GM21360 (cell line): ENCODE results near the gene PHF21B.
"Not testable (repeated sequence)": the region's sequence is repeated elsewhere in the genome, so short reads cannot be mapped to it uniquely, and the experiment has no call there.

Experiments used
- ATAC-seq: cut with Tn5 transposase; IDR thresholded peaks from one replicate; pipeline ENCODE4 v1.9.1; 2021; ENCODE audit warnings: mild to moderate bottlenecking, moderate library complexity; ENCODE audit not compliant: unreplicated experiment

Gene PHF21B

DNA sequence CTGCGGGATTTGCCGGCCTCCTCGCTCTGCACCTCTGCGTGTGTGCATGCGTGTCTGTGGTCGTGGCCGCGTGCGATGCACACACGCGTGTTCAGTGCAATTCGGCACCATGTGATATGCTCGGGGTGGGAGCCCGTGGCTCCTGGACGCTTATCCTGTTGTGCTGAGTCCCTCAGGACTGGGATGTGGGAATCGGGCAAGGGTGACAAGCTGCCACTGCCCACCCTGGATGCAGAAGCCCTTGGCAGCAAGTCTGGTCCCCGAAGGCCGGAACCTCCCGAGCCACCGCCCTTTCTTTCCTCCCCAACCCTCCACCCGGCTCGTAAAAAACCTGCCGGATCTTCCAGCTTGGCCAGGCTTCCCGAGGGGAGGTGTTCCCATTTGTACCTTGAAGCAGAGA is 128.2 kb downstream of the PHF21B start:
- no peak for ATAC-seq

DNA sequence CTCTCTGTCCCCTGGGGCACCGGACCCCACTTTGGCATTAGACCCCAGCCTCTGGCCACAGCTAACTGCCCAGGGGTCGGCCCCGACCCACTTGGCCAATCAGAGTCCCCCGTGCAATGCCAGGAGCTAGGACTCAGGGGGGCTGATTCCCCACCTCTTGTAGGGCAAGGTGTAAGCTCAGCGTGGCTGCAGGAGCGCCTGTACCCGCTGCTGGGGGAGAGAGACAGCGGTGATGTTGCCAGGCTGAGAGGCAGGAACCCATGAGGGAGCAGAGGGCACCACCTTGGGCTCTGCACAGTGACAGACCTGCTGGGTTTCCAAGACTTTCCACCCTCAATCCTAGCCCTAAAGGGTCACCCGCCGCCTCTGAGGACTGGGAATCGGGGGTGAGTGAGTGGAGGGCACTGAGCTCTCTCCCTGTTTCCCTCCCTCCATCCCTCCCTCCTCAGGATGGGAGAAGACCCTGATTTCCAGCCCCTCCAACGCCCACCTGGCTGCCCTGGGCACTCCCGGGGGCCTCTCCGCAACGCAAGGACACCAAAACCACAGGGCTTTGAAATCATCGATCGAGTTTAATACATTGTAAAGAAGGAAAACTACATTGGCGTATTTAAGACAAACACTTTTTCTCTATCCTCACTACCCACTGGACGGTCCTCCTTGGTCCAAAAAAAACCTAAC is 129.1 kb downstream of the PHF21B start:
- no peak for ATAC-seq

DNA sequence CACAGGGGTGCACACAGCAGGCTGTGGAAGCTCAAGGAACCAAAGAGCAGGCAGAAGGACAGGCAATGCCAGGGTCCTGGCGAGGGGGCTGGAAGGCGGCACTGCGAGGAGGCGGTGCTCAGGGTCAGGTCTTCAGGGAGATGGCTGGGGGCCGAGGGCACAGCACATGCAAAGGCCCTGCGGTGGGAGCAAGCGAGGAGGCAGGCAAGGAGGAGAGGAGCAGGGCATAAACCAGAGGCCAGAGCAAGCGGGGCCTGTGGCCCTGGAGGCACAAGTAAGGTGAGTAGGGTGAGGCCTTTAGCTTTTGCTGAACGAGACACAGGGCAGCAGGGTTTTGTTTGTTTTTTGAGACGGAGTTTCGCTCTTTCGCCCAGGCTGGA is 130.5 kb downstream of the PHF21B start:
- ATAC-seq = no peak

DNA sequence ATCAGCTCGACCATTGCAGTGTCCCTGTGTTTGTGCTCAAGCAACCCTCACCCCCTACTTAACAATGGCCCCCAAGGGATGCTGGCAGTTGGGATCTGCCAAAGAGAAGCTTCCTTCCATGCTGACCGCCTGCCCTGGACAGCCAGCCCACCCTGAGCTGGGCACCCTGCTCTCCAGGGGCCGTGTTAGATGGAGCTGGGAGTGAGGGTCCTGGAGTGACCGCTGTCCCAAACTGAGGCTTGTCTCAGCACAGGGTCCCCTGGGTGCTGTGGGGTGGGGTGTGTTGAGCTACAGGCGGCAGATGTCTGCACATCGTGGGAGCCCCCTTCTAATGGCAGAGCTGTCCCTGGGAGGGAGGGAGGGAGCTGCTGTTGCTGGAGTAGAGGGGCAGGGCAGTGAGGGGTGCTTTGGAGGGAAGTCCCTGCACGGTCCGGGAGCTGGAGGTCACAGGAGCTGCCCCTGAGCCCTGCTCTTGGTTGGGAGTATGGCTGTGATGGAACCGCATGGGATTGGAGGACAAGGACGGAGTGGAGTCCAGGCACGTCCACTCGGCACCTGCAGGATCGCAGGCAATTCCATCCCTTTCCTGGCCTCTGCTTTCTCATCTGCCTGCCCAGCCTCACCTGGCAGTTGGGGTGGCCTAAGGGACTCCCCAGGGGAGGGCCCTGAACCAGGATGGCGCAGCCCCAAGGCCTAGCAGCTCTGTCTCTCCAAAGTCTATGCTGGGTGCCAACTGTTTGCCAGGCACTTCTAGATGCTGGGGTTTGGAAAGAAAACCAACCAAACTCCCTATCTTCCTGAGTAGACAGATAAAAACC is 131.1 kb downstream of the PHF21B start:
- ATAC-seq = no peak

DNA sequence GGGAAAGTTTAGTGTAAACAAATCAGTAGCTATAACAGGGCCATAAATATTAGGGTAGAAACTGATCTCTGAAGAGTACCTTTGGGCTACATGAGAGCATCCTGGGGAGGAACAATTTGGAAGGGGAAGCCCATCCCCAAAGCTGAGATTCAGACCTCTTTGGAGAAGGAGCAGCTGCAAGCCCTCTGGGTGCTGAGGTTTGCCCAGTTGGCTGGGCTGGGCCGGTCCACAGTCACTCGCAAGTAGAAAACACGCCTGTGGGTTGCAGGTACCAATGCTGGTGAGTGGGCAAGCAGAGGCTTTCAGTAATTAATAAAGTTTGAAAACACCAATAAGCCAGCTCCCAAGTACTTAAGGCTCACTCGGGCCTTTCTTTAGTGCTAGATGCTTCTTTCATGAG is 132.9 kb downstream of the PHF21B start:
- no peak for ATAC-seq

DNA sequence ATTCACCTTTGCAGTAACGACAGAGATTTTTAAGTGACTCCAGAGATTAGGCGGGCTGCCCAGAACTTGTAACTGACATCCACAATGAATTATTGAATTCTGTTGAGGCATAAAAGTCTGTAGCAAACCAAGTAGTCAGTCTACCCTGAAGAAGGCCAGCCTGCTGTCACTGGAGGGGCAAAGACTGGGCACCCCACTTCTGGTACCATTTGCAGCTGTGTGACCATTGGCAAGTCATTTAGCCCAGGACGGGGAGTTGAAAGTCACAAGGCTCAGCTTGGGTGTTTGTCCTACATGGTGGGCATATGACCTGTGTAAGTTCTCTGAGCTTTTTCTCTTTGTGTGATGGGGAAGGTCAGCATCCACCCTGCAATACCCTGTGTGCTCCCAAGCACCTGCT is 138.0 kb downstream of the PHF21B start:
- no peak for ATAC-seq

DNA sequence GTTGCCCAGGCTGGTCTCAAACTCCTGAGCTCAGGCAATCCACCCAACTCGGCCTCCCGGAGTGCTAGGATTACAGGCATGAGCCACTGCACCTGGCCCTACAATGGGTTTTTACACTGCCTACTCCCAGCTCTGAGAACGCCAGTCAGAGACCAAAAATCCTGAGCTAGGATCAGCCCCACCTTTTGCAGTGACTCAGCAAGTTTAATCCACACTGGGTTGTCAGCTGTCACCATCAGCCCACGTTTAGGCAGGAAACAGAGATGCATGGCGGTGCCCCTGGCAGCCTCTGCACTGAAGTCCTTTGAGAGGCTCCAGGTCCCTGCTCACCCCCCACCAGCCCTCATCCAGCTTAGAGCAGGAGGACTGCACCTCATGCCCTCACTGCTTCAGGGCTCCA is 139.8 kb downstream of the PHF21B start:
- ATAC-seq = no peak

DNA sequence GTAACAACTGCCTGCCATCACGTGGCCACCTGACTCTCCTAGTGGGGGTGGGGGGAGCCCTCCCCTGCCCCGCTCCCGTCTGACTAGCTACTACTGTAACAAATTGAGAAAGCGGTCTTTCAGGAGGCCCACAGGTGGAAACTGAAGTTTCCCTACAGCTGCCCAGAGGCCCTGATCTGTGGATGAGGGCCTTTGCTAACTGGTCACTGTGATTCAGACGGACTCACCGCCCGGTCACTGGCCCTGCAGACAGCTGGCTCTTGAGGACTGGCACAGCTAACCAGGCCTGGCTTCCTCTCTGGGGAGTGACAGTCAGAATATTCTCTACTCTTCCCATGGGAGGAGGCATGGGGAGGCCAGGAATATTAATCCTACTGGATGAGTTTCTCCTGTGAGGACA is 140.6 kb downstream of the PHF21B start:
- no peak for ATAC-seq

DNA sequence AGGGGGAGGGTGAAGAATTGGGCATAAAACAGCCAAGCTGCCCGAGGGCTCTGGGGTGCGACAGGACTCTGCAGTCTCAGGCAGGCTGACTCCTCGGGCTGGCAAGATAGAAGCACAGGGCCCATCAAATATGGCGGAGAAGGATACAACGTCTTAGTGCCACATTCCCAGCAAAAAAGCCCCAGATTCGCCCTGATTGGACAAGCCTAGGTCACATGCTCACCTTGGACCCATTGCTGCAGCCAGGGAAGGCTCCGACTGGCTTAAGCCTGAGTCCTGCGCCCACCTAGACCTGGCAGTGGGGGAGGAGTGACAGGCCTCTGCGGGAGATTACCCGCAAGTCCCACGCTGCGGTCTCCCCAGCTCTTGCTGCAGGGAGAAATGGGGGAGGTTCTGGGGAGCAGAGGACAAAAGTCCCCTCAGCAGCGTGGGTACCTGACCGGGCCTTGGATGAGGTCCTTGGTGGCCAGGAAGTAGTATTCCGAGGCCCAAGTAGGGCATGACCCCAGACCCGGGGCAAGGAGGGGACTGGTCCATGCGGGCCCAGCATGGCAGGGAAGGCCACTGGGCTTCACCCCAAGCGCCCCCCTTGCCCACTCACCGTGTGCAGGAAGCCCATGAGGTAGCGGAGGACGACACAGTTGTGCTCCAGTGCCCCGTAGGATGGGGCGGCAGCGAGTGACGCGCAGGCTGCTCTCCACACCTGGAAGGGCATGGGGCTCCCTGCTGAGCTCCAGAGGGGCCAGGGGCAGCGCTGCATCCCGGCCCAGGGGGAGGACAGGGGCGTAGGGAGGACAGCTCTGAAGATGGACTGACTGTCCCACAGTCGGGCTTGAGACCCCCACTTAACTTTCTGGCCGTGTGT is 144.4 kb downstream of the PHF21B start:
- ATAC-seq = no peak

DNA sequence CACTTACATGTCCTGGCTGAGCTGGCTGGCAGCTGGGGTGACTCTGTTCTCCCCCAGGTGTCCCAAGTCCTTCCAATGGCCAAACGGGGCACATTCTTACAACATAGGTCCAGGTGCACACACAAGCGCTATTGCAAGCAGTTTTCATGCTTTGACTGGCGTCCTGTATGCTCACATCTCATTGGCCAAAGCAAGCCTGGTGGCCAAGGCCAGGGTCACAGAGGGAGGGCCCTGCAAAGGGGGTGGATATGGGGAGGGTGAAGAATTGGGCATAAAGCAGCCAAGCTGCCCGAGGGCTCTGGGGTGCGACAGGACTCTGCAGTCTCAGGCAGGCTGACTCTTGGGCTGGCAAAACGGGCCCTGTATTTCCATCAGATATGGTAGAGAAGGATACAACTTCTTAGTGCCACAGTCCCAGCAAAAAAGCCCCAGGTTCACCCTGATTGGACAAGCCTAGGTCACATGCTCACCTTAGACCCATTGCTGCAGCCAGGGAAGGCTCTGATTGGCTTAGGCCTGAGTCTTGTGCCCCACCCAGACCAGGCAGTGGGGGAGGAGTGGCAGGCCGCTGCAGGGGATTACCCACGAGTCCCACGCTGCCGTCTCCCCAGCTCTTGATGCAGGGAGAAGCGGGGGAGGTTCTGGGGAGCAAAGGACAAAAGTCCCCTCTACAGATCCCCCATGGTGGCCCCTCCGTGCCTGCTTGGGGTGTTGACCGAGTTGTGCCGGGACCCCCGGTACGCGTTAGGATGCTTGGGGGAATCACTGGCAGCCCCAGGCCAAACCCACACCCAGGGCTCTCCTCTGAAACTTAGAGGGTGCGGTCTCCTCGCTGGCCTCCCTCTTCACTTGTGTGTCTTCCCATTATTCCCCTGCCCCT is 146.6 kb downstream of the PHF21B start:
- no peak for ATAC-seq

DNA sequence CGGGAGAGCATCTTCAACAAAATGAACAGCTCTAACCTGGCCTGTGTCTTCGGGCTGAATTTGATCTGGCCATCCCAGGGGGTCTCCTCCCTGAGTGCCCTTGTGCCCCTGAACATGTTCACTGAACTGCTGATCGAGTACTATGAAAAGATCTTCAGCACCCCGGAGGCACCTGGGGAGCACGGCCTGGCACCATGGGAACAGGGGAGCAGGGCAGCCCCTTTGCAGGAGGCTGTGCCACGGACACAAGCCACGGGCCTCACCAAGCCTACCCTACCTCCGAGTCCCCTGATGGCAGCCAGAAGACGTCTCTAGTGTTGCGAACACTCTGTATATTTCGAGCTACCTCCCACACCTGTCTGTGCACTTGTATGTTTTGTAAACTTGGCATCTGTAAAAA is 147.5 kb downstream of the PHF21B start:
- ATAC-seq = no peak

DNA sequence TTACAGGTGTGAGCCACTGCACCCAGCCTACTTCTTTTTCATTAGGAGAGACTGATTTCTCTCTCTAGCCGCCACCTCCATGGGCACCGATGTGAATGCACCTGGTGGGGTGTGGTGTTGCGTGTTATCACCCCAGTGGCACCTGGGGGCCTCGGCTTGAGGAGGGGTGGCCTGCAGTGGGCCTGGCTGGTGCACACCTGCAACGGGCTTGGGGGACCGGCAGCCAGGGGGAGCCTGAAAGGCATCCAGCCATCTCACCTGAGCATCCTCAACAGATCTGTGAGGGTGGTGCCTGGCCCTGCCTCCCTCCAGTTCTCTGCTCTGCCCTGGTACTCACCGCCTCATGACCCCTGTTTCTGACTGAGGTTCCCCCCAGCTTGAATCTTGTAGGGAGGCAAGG is 148.6 kb downstream of the PHF21B start:
- no peak for ATAC-seq

DNA sequence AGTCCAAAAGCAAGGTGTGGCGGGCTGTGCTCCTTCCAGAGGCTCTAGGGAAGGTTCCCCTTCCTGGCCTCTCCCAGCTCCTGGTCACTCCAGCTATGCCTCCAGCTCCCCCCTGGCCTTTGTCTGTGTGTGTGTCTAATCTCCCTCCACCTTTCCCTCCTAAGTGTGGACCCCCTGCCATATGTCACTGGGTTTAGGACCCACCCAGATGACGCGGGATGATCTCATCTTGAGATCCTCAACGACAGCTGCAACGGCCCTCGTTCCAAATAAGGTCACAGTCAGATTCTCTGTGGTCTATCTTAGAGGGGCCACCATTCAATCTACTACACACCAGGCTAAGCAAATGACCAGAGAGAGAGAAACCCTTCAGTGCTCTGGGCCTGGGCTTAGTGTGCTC is 149.5 kb downstream of the PHF21B start:
- ATAC-seq = no peak

DNA sequence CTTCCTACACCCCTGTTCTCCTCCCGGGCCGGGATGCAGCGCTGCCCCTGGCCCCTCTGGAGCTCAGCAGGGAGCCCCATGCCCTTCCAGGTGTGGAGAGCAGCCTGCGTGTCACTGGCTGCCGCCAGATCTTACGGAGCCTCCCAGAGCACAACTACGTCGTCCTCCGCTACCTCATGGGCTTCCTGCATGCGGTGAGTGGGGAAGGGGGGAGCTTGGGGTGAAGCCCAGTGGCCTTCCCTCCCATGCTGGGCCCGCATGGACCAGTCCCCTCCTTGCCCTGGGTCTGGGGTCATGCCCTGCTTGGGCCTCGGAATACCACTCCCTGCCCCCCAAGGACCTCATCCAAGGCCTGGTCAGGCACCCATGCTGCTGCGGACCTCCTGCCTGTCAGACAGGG is 150.2 kb downstream of the PHF21B start:
- no peak for ATAC-seq

DNA sequence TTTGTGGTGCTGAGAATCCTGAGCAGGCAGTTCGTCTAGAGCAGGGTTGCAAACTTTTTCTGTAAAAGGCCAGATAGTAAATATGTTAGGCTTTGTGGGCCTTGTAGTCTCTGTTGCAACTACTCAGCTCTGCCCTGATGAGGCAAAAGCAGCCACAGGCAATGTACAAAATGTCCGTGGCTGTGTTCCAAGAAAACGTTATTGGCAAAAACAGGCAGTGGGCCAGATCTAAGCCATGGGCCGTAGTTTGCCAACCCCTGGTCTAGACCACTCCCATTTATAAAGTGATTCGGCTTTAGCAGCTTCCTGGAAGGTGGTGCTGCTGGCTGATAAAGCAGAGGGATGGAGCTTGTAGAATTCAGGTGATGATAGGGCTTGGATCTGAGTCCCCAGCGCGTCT is 151.0 kb downstream of the PHF21B start:
- ATAC-seq = not testable (repeated sequence)

DNA sequence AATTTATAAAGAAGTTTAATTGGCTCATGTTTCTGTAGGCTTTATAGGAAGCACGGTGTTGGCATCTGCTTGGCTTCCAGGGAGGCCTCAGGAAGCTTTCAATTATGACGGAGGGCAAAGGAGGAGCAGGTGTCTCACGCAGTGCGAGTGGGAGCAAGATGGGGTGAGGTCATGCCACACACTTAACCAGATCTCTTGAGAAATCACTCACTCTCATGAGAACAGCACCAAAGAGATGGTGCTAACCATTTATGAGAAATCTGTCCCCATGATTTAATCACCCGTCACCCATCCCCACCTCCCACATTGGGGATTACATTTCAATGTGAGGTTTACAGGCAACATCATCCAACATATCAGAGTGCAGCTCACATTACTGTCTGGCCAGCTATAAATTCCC is 153.9 kb downstream of the PHF21B start:
- no peak for ATAC-seq

DNA sequence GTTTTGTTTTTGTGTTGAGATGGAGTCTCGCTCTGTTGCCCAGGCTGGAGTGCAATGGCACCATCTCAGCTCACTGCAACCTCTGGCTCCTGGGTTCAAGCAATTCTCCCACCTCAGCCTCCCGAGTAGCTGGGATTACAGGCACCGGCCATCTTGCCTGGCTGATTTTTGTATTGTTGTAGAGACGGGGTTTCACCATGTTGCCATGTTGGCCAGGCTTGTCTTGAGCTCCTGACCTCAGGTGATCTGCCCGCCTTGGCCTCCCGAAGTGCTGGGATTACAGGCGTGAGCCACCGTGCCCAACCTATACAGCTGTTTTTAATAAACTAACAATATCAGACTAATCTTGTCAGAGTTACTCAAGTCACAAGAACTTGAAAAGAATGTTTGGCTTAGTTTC is 155.2 kb downstream of the PHF21B start:
- ATAC-seq = not testable (repeated sequence)

DNA sequence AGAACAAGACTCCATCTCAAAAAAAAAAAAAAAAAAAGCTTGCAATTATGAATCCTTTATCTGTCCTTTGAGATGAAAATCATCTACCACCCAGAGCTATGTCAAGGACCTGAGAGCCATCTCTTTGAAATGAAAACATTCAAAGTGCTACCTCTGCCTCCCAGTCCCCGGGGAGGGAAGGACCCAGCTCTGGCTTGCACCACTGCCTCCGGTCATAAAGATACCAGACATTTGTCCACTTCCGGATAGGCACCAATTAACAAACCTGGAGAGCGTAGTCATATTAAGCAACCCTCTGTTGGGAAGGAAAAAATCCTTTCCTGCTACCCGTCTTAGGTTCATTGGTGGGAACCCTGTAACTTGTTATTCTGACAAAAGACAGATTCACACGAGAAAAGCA is 158.9 kb downstream of the PHF21B start:
- no peak for ATAC-seq

DNA sequence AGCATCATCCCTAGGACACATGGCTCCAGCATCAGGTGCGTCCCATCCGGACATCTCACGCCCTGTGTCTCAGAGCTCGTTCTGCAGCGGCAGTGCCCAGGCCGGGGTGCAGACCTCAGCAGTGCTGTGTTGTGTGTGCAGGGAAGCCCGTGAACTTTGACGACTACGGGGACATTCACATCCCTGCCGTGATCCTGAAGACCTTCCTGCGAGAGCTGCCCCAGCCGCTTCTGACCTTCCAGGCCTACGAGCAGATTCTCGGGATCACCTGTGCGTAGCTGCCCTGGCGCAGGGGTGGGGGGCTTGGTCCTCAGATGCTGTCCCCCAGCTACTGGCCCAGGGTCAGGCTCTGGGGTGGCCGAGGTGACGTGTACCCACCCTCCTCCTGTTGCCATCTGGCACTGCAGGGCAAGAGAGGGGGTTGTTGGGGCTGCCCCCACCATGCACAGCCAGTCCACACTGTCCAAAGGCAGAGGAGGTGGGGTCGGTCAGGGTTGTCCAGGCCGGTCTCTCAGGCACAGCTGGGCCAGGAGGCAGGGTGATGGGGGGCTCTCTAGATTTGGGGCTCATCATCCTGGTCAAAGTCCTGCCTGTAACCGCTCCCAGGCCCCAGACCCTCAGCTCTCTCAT is 160.9 kb downstream of the PHF21B start:
- ATAC-seq = no peak

DNA sequence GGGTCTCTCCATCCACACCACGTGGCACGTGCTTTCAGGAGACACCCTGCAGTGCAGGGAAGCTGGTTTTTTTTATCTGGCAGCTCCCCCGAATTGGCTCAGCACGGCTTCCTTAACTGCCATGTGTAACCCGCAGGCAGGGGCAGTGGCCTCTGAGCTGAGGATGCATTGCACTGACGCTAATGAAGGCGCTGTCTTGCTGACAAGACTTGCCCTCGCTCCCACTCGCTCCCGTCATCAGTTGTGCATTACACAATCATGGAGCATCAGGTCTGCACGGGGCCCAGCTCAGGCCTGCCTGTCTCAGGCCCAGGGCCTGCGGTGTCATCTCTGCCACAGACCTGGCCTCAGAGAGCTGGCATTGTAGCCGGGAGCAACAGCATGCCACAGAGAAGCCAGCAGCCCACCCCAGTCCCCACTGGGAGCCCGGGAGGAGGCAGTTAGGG is 161.5 kb downstream of the PHF21B start:
- ATAC-seq = no peak
